Stimulated activated CD8-positive, alpha-beta memory T cell treated with anti-CD3 and anti-CD28 coated beads, Interleukin-7, amount 100 ng/mL, for 48 hours (primary cell): ENCODE data around the gene KCNAB2.

ENCODE experiments used
- DNase-seq, 2 donors: peaks; one replicate each; pipeline ENCODE4 v3.0.0-alpha.2; 2020; ENCODE audit warnings: low read depth in 1 of 2; ENCODE audit errors: extremely low read depth in 1 of 2

KCNAB2 gene

GRCh38 chr1:6124746-6125365 is 79.2 kb downstream of the KCNAB2 start:
- no peak for DNase-seq

- DNase-seq, result no peak
These were observed 79.7 kb downstream of the KCNAB2 start for GRCh38 chr1:6125366-6125765.

- no peak for DNase-seq
These were observed 80.3 kb downstream of the KCNAB2 start for GRCh38 chr1:6126028-6126427.

- DNase-seq, result no peak
These were observed 80.9 kb downstream of the KCNAB2 start for GRCh38 chr1:6126521-6127067.

- peak; percentile 39 to 55 for DNase-seq
These were observed 82.0 kb downstream of the KCNAB2 start for GRCh38 chr1:6127587-6128163.

- no peak for DNase-seq
These were observed 82.8 kb downstream of the KCNAB2 start for GRCh38 chr1:6128276-6129081.

- DNase-seq, result no peak
These were observed 83.6 kb downstream of the KCNAB2 start for GRCh38 chr1:6129313-6129712.

GRCh38 chr1:6130036-6130435 is 84.3 kb downstream of the KCNAB2 start:
- DNase-seq, result no peak

GRCh38 chr1:6130596-6130995 is 84.9 kb downstream of the KCNAB2 start:
- no peak for DNase-seq

GRCh38 chr1:6131561-6131960 is 85.9 kb downstream of the KCNAB2 start:
- no peak for DNase-seq

GRCh38 chr1:6133146-6133895 is 87.6 kb downstream of the KCNAB2 start:
- DNase-seq, result no peak

- no peak for DNase-seq
These were observed 88.5 kb downstream of the KCNAB2 start for GRCh38 chr1:6134206-6134605.

GRCh38 chr1:6134741-6135510 is 89.2 kb downstream of the KCNAB2 start:
- DNase-seq, result no peak

- no peak for DNase-seq
These were observed 91.0 kb downstream of the KCNAB2 start for GRCh38 chr1:6136516-6137220.

GRCh38 chr1:6137758-6138157 is 92.1 kb downstream of the KCNAB2 start:
- no peak for DNase-seq

- no peak for DNase-seq
These were observed 94.7 kb downstream of the KCNAB2 start for GRCh38 chr1:6140413-6140812.

- peak in 1 of 2 donors; percentile 17 for DNase-seq
These were observed 95.9 kb downstream of the KCNAB2 start for GRCh38 chr1:6141592-6141991.

- DNase-seq, result no peak
These were observed 96.4 kb downstream of the KCNAB2 start for GRCh38 chr1:6142036-6142621.

- DNase-seq, result no peak
These were observed 97.0 kb downstream of the KCNAB2 start for GRCh38 chr1:6142734-6143133.
